Measurements from ENCODE around the gene PNKP. TPM values are rescaled to one million over a fixed set of nuclear protein-coding genes. Genes with fewer than 3 reads are reported as not detected.

The PNKP gene
- total RNA-seq, 1 experiment from 2014 or later, result 141 TPM

- H3K9me2 ChIP-seq (replicated peaks; ENCODE audit: low read length), result no peaks in the 10 kb centered on the region
- TF ChIP-seq EZH2 (IDR thresholded peaks at IDR 0.05; ENCODE audit: low read length, unreplicated experiment), result no peak
- no peak for TF ChIP-seq EZH2phosphoT487 (IDR thresholded peaks at IDR 0.05; ENCODE audit: borderline replicate concordance, low read length)
- TF ChIP-seq CTCF (conservative IDR thresholded peaks at IDR 0.05; ENCODE audit: low read depth, low read length), result no peak
- CTCF ChIA-PET, result no interaction called here
- H2AFZ ChIP-seq (ENCODE audit: low read length), result no peak overlapping the region
- BruUV-seq (replicated peaks), result no TSS peak
- H3K27me3 ChIP-seq (ENCODE audit: low read length), result no peaks in the 10 kb centered on the region
- no peaks in the 10 kb centered on the region for H3K4me1 ChIP-seq (ENCODE audit: insufficient read depth, low read length)
- ATAC-seq (no peak; the same call in 1 of the 2 replicates), DNase-seq (no peak)
- no peak overlapping the region for H3K4me2 ChIP-seq (ENCODE audit: low read length)
- H3F3A ChIP-seq (ENCODE audit: low read length, unreplicated experiment), result no peaks in the 10 kb centered on the region
- no peak overlapping the region for H3K27ac ChIP-seq (ENCODE audit: low read length)
- H3K9ac ChIP-seq (ENCODE audit: low read length), result no peak overlapping the region
- no peaks in the 10 kb centered on the region for H4K20me1 ChIP-seq (ENCODE audit: low read length)
- POLR2A ChIA-PET (ENCODE audit: unreplicated experiment), result no interaction called here
- H3K4me3 ChIP-seq (ENCODE audit: low read length), result no peak overlapping the region
- H3K79me2 ChIP-seq (ENCODE audit: low read length), result no peaks in the 10 kb centered on the region; the same call in 1 of the 2 replicates
- peaks cover 21% of the 10 kb centered on the region; the same call in 1 of the 2 replicates for H3K36me3 ChIP-seq (ENCODE audit: low read depth, low read length)
- intact Hi-C loops (cut with micrococcal nuclease), result no loop called here
- no peaks in the 10 kb centered on the region for H3K9me3 ChIP-seq (ENCODE audit: low read length)
Observed at GRCh38 chr19:49830766-49831165, 36.6 kb downstream of the PNKP start.

GRCh38 chr19:49829721-49830120, 37.7 kb downstream of the PNKP start:
- Histone ChIP-seq H3K9me2 (replicated peaks; ENCODE audit: low read length) (no peaks in the 10 kb centered on the region), H3K27ac (ENCODE audit: low read length) (no peak overlapping the region), H3K4me1 (ENCODE audit: insufficient read depth, low read length) (no peaks in the 10 kb centered on the region), H4K20me1 (ENCODE audit: low read length) (no peaks in the 10 kb centered on the region), H3K79me2 (ENCODE audit: low read length) (peaks cover 5% of the 10 kb centered on the region), H3K4me2 (ENCODE audit: low read length) (no peak overlapping the region), H3K9me3 (ENCODE audit: low read length) (no peaks in the 10 kb centered on the region), H3F3A (ENCODE audit: low read length, unreplicated experiment) (no peaks in the 10 kb centered on the region), H3K27me3 (ENCODE audit: low read length) (no peaks in the 10 kb centered on the region), H3K9ac (ENCODE audit: low read length) (no peak overlapping the region), H3K36me3 (ENCODE audit: low read depth, low read length) (peaks cover 12% of the 10 kb centered on the region; the same call in 1 of the 2 replicates), H3K4me3 (ENCODE audit: low read length) (no peak overlapping the region), H2AFZ (ENCODE audit: low read length) (no peak overlapping the region)
- intact Hi-C loops (cut with micrococcal nuclease), result no loop called here
- DNase-seq (no peak), ATAC-seq (no peak)
- BruUV-seq (replicated peaks), result no TSS peak
- POLR2A ChIA-PET (ENCODE audit: unreplicated experiment), result no interaction called here
- TF ChIP-seq EZH2phosphoT487 (IDR thresholded peaks at IDR 0.05; ENCODE audit: borderline replicate concordance, low read length), result no peak
- TF ChIP-seq EZH2 (IDR thresholded peaks at IDR 0.05; ENCODE audit: low read length, unreplicated experiment), result no peak
- TF ChIP-seq CTCF (conservative IDR thresholded peaks at IDR 0.05; ENCODE audit: low read depth, low read length), result no peak
- CTCF ChIA-PET, result no interaction called here

GRCh38 chr19:49829200-49829599, 38.2 kb downstream of the PNKP start:
- H3K9ac ChIP-seq (ENCODE audit: low read length), result no peak overlapping the region
- H4K20me1 ChIP-seq (ENCODE audit: low read length), result no peaks in the 10 kb centered on the region
- peaks cover 10% of the 10 kb centered on the region for H3K79me2 ChIP-seq (ENCODE audit: low read length)
- no peak overlapping the region for H3K4me2 ChIP-seq (ENCODE audit: low read length)
- H3F3A ChIP-seq (ENCODE audit: low read length, unreplicated experiment), result no peaks in the 10 kb centered on the region
- H3K4me3 ChIP-seq (ENCODE audit: low read length), result no peak overlapping the region
- H2AFZ ChIP-seq (ENCODE audit: low read length), result no peak overlapping the region
- DNase-seq, result no peak
- H3K4me1 ChIP-seq (ENCODE audit: insufficient read depth, low read length), result no peaks in the 10 kb centered on the region
- ChIA-PET POLR2A (ENCODE audit: unreplicated experiment) (no interaction called here), CTCF (no interaction called here)
- no peaks in the 10 kb centered on the region for H3K27me3 ChIP-seq (ENCODE audit: low read length)
- no peaks in the 10 kb centered on the region for H3K9me3 ChIP-seq (ENCODE audit: low read length)
- no peaks in the 10 kb centered on the region for H3K9me2 ChIP-seq (replicated peaks; ENCODE audit: low read length)
- BruUV-seq (replicated peaks), result no TSS peak
- TF ChIP-seq EZH2 (IDR thresholded peaks at IDR 0.05; ENCODE audit: low read length, unreplicated experiment), result no peak
- no peak for TF ChIP-seq EZH2phosphoT487 (IDR thresholded peaks at IDR 0.05; ENCODE audit: borderline replicate concordance, low read length)
- no peak for TF ChIP-seq CTCF (conservative IDR thresholded peaks at IDR 0.05; ENCODE audit: low read depth, low read length)
- H3K36me3 ChIP-seq (ENCODE audit: low read depth, low read length), result peaks cover 12% of the 10 kb centered on the region; the same call in 1 of the 2 replicates
- intact Hi-C loops (cut with micrococcal nuclease), result no loop called here
- ATAC-seq, result no peak
- H3K27ac ChIP-seq (ENCODE audit: low read length), result no peak overlapping the region

Data from PC-3 (cell line).